Nephron (organoid): ENCODE measurements around the gene KLHL40.

Experiments used
- H3K27ac Mint-ChIP-seq, 3 experiments: 2 replicates each; pipeline ENCODE4 v1.8.0; 2020; ENCODE audit warnings: mixed read lengths in 3 of 3, mild to moderate bottlenecking in 2 of 3, moderate library complexity in 1 of 3
- H3K27me3 Mint-ChIP-seq: 2 replicates; pipeline ENCODE4 v1.8.0; 2021; ENCODE audit warnings: low read depth, mild to moderate bottlenecking, moderate library complexity, mixed read lengths
- H3K36me3 Mint-ChIP-seq: 2 replicates; pipeline ENCODE4 v1.8.0; 2020; ENCODE audit warnings: low read depth, mixed read lengths
- H3K4me1 Mint-ChIP-seq: 2 replicates; pipeline ENCODE4 v1.8.0; 2020; ENCODE audit warnings: mixed read lengths
- H3K4me3 Mint-ChIP-seq, 3 experiments: 2 replicates each; pipeline ENCODE4 v1.8.0; 2020; ENCODE audit warnings: mild to moderate bottlenecking in 3 of 3, mixed read lengths in 3 of 3, moderate library complexity in 2 of 3
- H3K9me3 Mint-ChIP-seq: 2 replicates; pipeline ENCODE4 v1.8.0; 2020; ENCODE audit warnings: mixed read lengths
- TF ChIP-seq, protein P1 (sequence below), 3 experiments: fragments of 200-600 bp; sonication (generic); IDR thresholded peaks; one replicate each; pipeline ENCODE4 v1.5.0; 2021; ENCODE audit warnings: antibody characterized with exemption in 3 of 3; ENCODE audit not compliant: unreplicated experiment in 3 of 3

The KLHL40 gene

DNA sequence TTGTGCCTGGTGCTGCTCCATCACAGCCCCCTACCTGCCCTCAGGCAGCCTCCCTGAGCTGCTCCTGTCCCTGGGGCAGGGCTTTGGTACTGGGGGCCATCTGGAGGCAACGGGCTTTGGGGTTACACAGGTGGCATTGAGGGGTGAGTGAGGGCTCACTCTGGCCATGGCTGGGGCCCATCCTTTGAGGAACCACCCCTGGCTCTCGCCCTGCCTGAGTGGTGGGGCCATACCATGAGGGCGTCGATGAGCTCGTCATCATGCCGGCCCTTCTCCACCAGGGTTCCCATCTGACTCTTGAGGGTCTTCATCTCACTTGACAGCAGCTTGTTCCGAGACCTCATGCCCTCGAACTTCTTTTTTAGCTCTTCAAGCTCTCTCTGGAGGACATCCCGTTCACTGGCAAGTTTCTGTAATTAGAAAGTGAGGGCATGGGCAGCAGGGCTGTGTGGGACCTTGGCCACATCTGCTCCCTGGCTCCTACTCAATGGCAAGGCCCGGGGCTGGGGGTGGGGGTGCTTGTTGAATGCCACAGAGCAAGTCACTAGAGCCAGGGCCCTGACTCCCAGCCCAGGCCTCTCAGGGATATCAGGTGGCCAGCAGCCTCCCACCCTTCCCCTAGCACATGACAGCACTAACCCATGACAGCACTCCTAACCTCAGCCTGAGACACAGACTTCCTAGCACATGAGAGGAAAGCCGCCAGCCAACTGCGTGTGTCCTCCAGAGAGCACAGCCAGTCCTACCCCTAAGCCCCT is 54.2 kb downstream of the KLHL40 start:
- H3K4me1 Mint-ChIP-seq, result peaks cover 4% of the 10 kb centered on the region
- TF ChIP-seq, protein P1, sequence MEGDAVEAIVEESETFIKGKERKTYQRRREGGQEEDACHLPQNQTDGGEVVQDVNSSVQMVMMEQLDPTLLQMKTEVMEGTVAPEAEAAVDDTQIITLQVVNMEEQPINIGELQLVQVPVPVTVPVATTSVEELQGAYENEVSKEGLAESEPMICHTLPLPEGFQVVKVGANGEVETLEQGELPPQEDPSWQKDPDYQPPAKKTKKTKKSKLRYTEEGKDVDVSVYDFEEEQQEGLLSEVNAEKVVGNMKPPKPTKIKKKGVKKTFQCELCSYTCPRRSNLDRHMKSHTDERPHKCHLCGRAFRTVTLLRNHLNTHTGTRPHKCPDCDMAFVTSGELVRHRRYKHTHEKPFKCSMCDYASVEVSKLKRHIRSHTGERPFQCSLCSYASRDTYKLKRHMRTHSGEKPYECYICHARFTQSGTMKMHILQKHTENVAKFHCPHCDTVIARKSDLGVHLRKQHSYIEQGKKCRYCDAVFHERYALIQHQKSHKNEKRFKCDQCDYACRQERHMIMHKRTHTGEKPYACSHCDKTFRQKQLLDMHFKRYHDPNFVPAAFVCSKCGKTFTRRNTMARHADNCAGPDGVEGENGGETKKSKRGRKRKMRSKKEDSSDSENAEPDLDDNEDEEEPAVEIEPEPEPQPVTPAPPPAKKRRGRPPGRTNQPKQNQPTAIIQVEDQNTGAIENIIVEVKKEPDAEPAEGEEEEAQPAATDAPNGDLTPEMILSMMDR (IDR thresholded peaks at IDR 0.05; ENCODE audit: unreplicated experiment in 3 of 3), result no peak
- H3K36me3 Mint-ChIP-seq, result no peaks in the 10 kb centered on the region
- peaks cover 7% of the 10 kb centered on the region for H3K27me3 Mint-ChIP-seq
- H3K27ac Mint-ChIP-seq, result no peak overlapping the region
- peaks cover 5% of the 10 kb centered on the region for H3K9me3 Mint-ChIP-seq
- no peak overlapping the region for H3K4me3 Mint-ChIP-seq

DNA sequence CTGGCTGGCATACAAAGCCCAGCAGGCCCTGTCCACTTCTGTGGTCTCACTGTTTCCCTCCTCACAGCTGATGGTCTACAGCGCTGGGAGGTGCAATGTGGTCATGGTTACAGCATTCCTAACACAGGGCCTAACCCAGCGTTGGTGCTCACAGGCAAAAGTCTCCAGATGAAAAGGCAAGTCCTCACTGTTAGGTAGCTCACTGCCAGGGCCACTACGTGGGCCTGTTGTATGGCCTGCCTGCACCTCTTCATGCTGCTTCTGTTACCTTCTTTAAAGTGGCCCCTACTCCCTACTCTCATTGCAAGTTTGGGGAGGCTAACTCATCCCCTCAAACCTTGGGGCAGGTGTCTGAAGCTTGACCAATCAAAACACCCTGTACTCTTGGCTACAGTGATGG is 56.5 kb downstream of the KLHL40 start:
- H3K27me3 Mint-ChIP-seq, result peaks cover 3% of the 10 kb centered on the region
- no peaks in the 10 kb centered on the region for H3K36me3 Mint-ChIP-seq
- H3K9me3 Mint-ChIP-seq, result peaks cover 5% of the 10 kb centered on the region
- H3K4me1 Mint-ChIP-seq, result peaks cover 20% of the 10 kb centered on the region
- TF ChIP-seq, protein P1 (IDR thresholded peaks at IDR 0.05; ENCODE audit: unreplicated experiment in 3 of 3), result no peak
- H3K4me3 Mint-ChIP-seq, result no peak overlapping the region
- H3K27ac Mint-ChIP-seq, result no peak overlapping the region
